HEK293T (cell line): Measurements from ENCODE around the gene MED12.

ENCODE experiments used
- BHLHE40 ChIP-seq: fragments of 450-650 bp; IDR thresholded peaks from 2 replicates; pipeline ENCODE4 v1.6.1; 2016; ENCODE audit warnings: mild to moderate bottlenecking, moderate library complexity, borderline replicate concordance
- CTBP1 ChIP-seq: fragments of 450-650 bp; IDR thresholded peaks from 2 replicates; pipeline ENCODE4 v1.6.1; 2016; ENCODE audit warnings: borderline replicate concordance
- FOXA1 ChIP-seq: fragments of 450-650 bp; IDR thresholded peaks from 2 replicates; pipeline ENCODE4 v1.6.1; 2016; ENCODE audit warnings: mild to moderate bottlenecking
- FOXK2 ChIP-seq: fragments of 450-650 bp; IDR thresholded peaks from 2 replicates; pipeline ENCODE4 v1.6.1; 2016; ENCODE audit warnings: mild to moderate bottlenecking
- FOXM1 ChIP-seq: fragments of 450-650 bp; IDR thresholded peaks from 2 replicates; pipeline ENCODE4 v1.6.1; 2017; ENCODE audit warnings: mild to moderate bottlenecking, borderline replicate concordance
- PKNOX1 ChIP-seq: fragments of 450-650 bp; IDR thresholded peaks from 2 replicates; pipeline ENCODE4 v1.6.1; 2016
- SP1 ChIP-seq: fragments of 450-650 bp; IDR thresholded peaks from 2 replicates; pipeline ENCODE4 v1.6.1; 2017
- TARDBP ChIP-seq: fragments of 450-650 bp; IDR thresholded peaks from 2 replicates; pipeline ENCODE4 v1.6.1; 2016

GRCh38 chrX:71154641-71155040, 36.2 kb downstream of the MED12 start:
- TF ChIP-seq SP1 (no peak), TARDBP (no peak), FOXK2 (no peak), BHLHE40 (no peak), FOXA1 (no peak), PKNOX1 (no peak), CTBP1 (no peak), FOXM1 (no peak)
